Left ventricle myocardium inferior (tissue), 1 donor: Measurements from ENCODE around the gene FLT3LG. TPM values are rescaled to one million over a fixed set of nuclear protein-coding genes. Genes with fewer than 3 reads are reported as not detected.
A peak's percentile ranks its signal among the peaks of the same experiment; 100 is the strongest.
"Not testable (repeated sequence)": the region's sequence is repeated elsewhere in the genome, so short reads cannot be mapped to it uniquely, and the experiment has no call there.

Experiments used
- DNase-seq: peaks from one replicate; pipeline ENCODE4 v3.0.0-alpha.2; 2020
- H3K27ac ChIP-seq: fragments of 200-600 bp; replicated peaks from 2 replicates; pipeline ENCODE4 v1.8.0; 2021
- H3K27me3 ChIP-seq: fragments of 200-600 bp; 2 replicates; pipeline ENCODE4 v1.8.0; 2021; ENCODE audit warnings: low read depth
- H3K36me3 ChIP-seq: fragments of 200-600 bp; 2 replicates; pipeline ENCODE4 v1.8.0; 2021
- H3K4me1 ChIP-seq: fragments of 200-600 bp; 2 replicates; pipeline ENCODE4 v1.8.0; 2021
- H3K4me3 ChIP-seq: fragments of 200-600 bp; 2 replicates; pipeline ENCODE4 v1.8.0; 2021; ENCODE audit warnings: mild to moderate bottlenecking, moderate library complexity
- H3K9me3 ChIP-seq: fragments of 200-600 bp; replicated peaks from 2 replicates; pipeline ENCODE4 v1.8.0; 2021
- CTCF ChIP-seq: fragments of 200-600 bp; IDR thresholded peaks from 2 replicates; pipeline ENCODE4 v1.8.0; 2021; ENCODE audit warnings: antibody characterized with exemption, mild to moderate bottlenecking, borderline replicate concordance
- intact Hi-C: fragments of 100-400 bp; cut with micrococcal nuclease; formaldehyde crosslinking; loops from one replicate; pipeline ENCODE4 v1.11.0; 2022
- total RNA-seq: library from RNA; stranded (reverse); fragmentation: NEBNext Ultra II Directional; extraction: Animal tissue kit (Norgen Biotek cat#: 25700); gene quantifications from one replicate; pipeline ENCODE4 v1.2.1, GENCODE V29; 2021
- donor health status: DM: no; HTN: yes; CAD: no; lungs with severe emphysema.

Gene FLT3LG
- total RNA-seq, 1 donor from 2014 or later = 3.1 TPM

- no peak for TF ChIP-seq CTCF
- H3K9me3 ChIP-seq = no peaks in the 10 kb centered on the region
- peaks cover 6% of the 10 kb centered on the region for H3K36me3 ChIP-seq
- intact Hi-C loops = loop anchor here (10.0 kb wide), 1 partner anchor 48 kb away; no protein-coding TSS in a partner anchor
- peak overlapping the region; percentile 83 for H3K4me3 ChIP-seq
- DNase-seq = peak; percentile 45
- H3K4me1 ChIP-seq = peaks cover 26% of the 10 kb centered on the region
- peak overlapping the region; percentile 95 for H3K27ac ChIP-seq
- peaks cover 52% of the 10 kb centered on the region for H3K27me3 ChIP-seq
These were observed 31.7 kb upstream of the FLT3LG start for GRCh38 chr19:49442354-49442753.

GRCh38 chr19:49442771-49443365 lies 31.1 kb upstream of the FLT3LG start:
- H3K9me3 ChIP-seq = no peaks in the 10 kb centered on the region
- H3K27me3 ChIP-seq = peaks cover 47% of the 10 kb centered on the region
- H3K27ac ChIP-seq = peak overlapping the region; percentile 95
- TF ChIP-seq CTCF = no peak
- peak; percentile 96 for DNase-seq
- H3K36me3 ChIP-seq = peaks cover 9% of the 10 kb centered on the region
- peak overlapping the region; percentile 83 for H3K4me3 ChIP-seq
- intact Hi-C loops = loop anchor here (10.0 kb wide), 1 partner anchor 48 kb away; no protein-coding TSS in a partner anchor
- peaks cover 32% of the 10 kb centered on the region for H3K4me1 ChIP-seq

GRCh38 chr19:49443366-49444099 lies 30.5 kb upstream of the FLT3LG start:
- Histone ChIP-seq H3K4me1 (peaks cover 33% of the 10 kb centered on the region), H3K9me3 (no peaks in the 10 kb centered on the region), H3K27ac (peak overlapping the region; percentile 95), H3K27me3 (peaks cover 40% of the 10 kb centered on the region), H3K4me3 (peak overlapping the region; percentile 83), H3K36me3 (peaks cover 10% of the 10 kb centered on the region)
- TF ChIP-seq CTCF = peak; percentile 85
- intact Hi-C loops = loop anchor here (10.0 kb wide), 1 partner anchor 49 kb away; no protein-coding TSS in a partner anchor
- peak; percentile 95 for DNase-seq

GRCh38 chr19:49444100-49444700 lies 29.8 kb upstream of the FLT3LG start:
- not testable (repeated sequence) for DNase-seq, H3K9me3 ChIP-seq
- Histone ChIP-seq H3K27me3 (peaks cover 34% of the 10 kb centered on the region), H3K4me3 (peak overlapping the region; percentile 83), H3K4me1 (peaks cover 33% of the 10 kb centered on the region), H3K27ac (peak overlapping the region; percentile 95), H3K36me3 (peaks cover 17% of the 10 kb centered on the region)
- intact Hi-C loops = loop anchor here (10.0 kb wide), 1 partner anchor 49 kb away; no protein-coding TSS in a partner anchor

- Histone ChIP-seq H3K4me3 (no peak overlapping the region), H3K27ac (no peak overlapping the region), H3K4me1 (peaks cover 29% of the 10 kb centered on the region), H3K27me3 (peaks cover 16% of the 10 kb centered on the region), H3K36me3 (peaks cover 20% of the 10 kb centered on the region), H3K9me3 (no peaks in the 10 kb centered on the region)
- intact Hi-C loops = loop anchor here (10.0 kb wide), 1 partner anchor 51 kb away; no protein-coding TSS in a partner anchor
- no peak for TF ChIP-seq CTCF
- DNase-seq = no peak
These were observed 28.0 kb upstream of the FLT3LG start for GRCh38 chr19:49445997-49446396.
